Right ventricle myocardium superior (tissue), 1 donor: ENCODE data around the gene AK6. TPM values are rescaled to one million over a fixed set of nuclear protein-coding genes. Genes with fewer than 3 reads are reported as not detected.
"Not testable (repeated sequence)": the region's sequence is repeated elsewhere in the genome, so short reads cannot be mapped to it uniquely, and the experiment has no call there.

Experiments
- ATAC-seq: fragments of 200-7000 bp; cut with Tn5 transposase; one replicate; pipeline ENCODE4 v1.9.1; 2020; ENCODE audit warnings: mild to moderate bottlenecking; ENCODE audit not compliant: poor library complexity
- DNase-seq: peaks from one replicate; pipeline ENCODE4 v3.0.0-alpha.2; 2020
- intact Hi-C: fragments of 100-400 bp; cut with DNase I; formaldehyde crosslinking; loops from one replicate; pipeline ENCODE4 v1.11.2; 2022
- total RNA-seq: library from RNA; stranded (reverse); fragmentation: NEBNext Ultra II Directional; extraction: Animal tissue kit (Norgen Biotek cat#: 25700); gene quantifications from one replicate; pipeline ENCODE4 v1.2.1, GENCODE V29; 2021
- donor health status: DM: no; HTN: yes; CAD: no; lungs with severe emphysema.

Gene AK6
- total RNA-seq, 1 donor from 2014 or later: 42.3 TPM

GRCh38 chr5:69343083-69343482, 26.2 kb downstream of the AK6 start:
- no peak for ATAC-seq
- DNase-seq: no peak
- intact Hi-C loops: no loop called here

- intact Hi-C loops: no loop called here
- ATAC-seq (no peak), DNase-seq (no peak)
Observed at GRCh38 chr5:69341520-69342161, 27.7 kb downstream of the AK6 start.

GRCh38 chr5:69335341-69335935, 33.9 kb downstream of the AK6 start:
- ATAC-seq: no peak
- intact Hi-C loops: no loop called here
- no peak for DNase-seq

- peak; percentile 94 for ATAC-seq
- DNase-seq: peak; percentile 92
- intact Hi-C loops: loop anchor here (5.0 kb wide), 1 partner anchor 293 kb away; no protein-coding TSS in a partner anchor
Observed at GRCh38 chr5:69334793-69335268, 34.5 kb downstream of the AK6 start.

GRCh38 chr5:69333668-69334315, 35.5 kb downstream of the AK6 start:
- peak; percentile 59 for ATAC-seq
- not testable (repeated sequence) for DNase-seq
- intact Hi-C loops: loop anchor here (5.0 kb wide), 1 partner anchor 291 kb away; no protein-coding TSS in a partner anchor

- intact Hi-C loops: loop anchor here (5.0 kb wide), 1 partner anchor 289 kb away; no protein-coding TSS in a partner anchor
- ATAC-seq: no peak
- DNase-seq: no peak
Observed at GRCh38 chr5:69331528-69332445, 37.5 kb downstream of the AK6 start.

- no peak for DNase-seq
- intact Hi-C loops: loop anchor here (5.0 kb wide), 1 partner anchor 288 kb away; no protein-coding TSS in a partner anchor
- no peak for ATAC-seq
Observed at GRCh38 chr5:69329905-69330489, 39.3 kb downstream of the AK6 start.

- intact Hi-C loops: no loop called here
- ATAC-seq: no peak
- no peak for DNase-seq
Observed at GRCh38 chr5:69326365-69326764, 43.0 kb downstream of the AK6 start.

GRCh38 chr5:69317391-69317790, 51.9 kb downstream of the AK6 start:
- DNase-seq (no peak), ATAC-seq (no peak)
- intact Hi-C loops: no loop called here

- intact Hi-C loops: no loop called here
- ATAC-seq: peak; percentile 63
- DNase-seq: no peak
Observed at GRCh38 chr5:69315972-69316371, 53.3 kb downstream of the AK6 start.

- DNase-seq (no peak), ATAC-seq (no peak)
- intact Hi-C loops: no loop called here
Observed at GRCh38 chr5:69313428-69313827, 55.9 kb downstream of the AK6 start.

GRCh38 chr5:69312459-69313160, 56.7 kb downstream of the AK6 start:
- intact Hi-C loops: no loop called here
- DNase-seq: no peak

GRCh38 chr5:69309380-69309779, 59.9 kb downstream of the AK6 start:
- DNase-seq (no peak), ATAC-seq (no peak)
- intact Hi-C loops: no loop called here

More at GRCh38 chr5:69312459-69313160, 56.7 kb downstream of the AK6 start:
- ATAC-seq: no peak

GRCh38 chr5:69308046-69308553, 61.2 kb downstream of the AK6 start:
- ATAC-seq (no peak), DNase-seq (no peak)
- intact Hi-C loops: no loop called here

GRCh38 chr5:69305512-69305911, 63.8 kb downstream of the AK6 start:
- no peak for DNase-seq
- no peak for ATAC-seq
- intact Hi-C loops: no loop called here
